ENCODE data around the gene SOAT2.
A peak's percentile ranks its signal among the peaks of the same experiment; 100 is the strongest.
"Not testable (repeated sequence)": the region's sequence is repeated elsewhere in the genome, so short reads cannot be mapped to it uniquely, and the experiment has no call there.

SOAT2 gene

GRCh38 chr12:53147653-53148052 lies 44.4 kb downstream of the SOAT2 start:
- DNase-seq: no peak

- no peak for DNase-seq
Measured at GRCh38 chr12:53151039-53151438, 47.8 kb downstream of the SOAT2 start.

GRCh38 chr12:53152390-53152789 lies 49.1 kb downstream of the SOAT2 start:
- DNase-seq: no peak

GRCh38 chr12:53159195-53159839 lies 56.0 kb downstream of the SOAT2 start:
- peak; percentile 95 for DNase-seq

- no peak for DNase-seq
Measured at GRCh38 chr12:53160000-53160399, 56.7 kb downstream of the SOAT2 start.

GRCh38 chr12:53160673-53161072 lies 57.4 kb downstream of the SOAT2 start:
- DNase-seq: no peak

- no peak for DNase-seq
Measured at GRCh38 chr12:53161119-53161911, 58.0 kb downstream of the SOAT2 start.

GRCh38 chr12:53163008-53163407 lies 59.7 kb downstream of the SOAT2 start:
- DNase-seq: not testable (repeated sequence)

GRCh38 chr12:53166837-53167236 lies 63.6 kb downstream of the SOAT2 start:
- no peak for DNase-seq

GRCh38 chr12:53169644-53170043 lies 66.4 kb downstream of the SOAT2 start:
- no peak for DNase-seq

GRCh38 chr12:53170215-53170614 lies 66.9 kb downstream of the SOAT2 start:
- DNase-seq: no peak

GRCh38 chr12:53170876-53171724 lies 67.8 kb downstream of the SOAT2 start:
- DNase-seq: no peak

GRCh38 chr12:53171725-53172329 lies 68.5 kb downstream of the SOAT2 start:
- DNase-seq: no peak

GRCh38 chr12:53172352-53172751 lies 69.1 kb downstream of the SOAT2 start:
- DNase-seq: no peak

- no peak for DNase-seq
Measured at GRCh38 chr12:53173085-53173715, 69.9 kb downstream of the SOAT2 start.

Measured in activated CD8-positive, alpha-beta memory T cell treated with anti-CD3 and anti-CD28 coated beads, Interleukin-2, amount 50 U/mL, for 48 hours (primary cell).